SU-DHL-6 (cell line): ENCODE measurements around the gene BAG3.

Source experiments
- CTCF ChIP-seq: fragments of 200-600 bp; sonication (generic); IDR thresholded peaks from one replicate; pipeline ENCODE4 v1.5.1; 2017; ENCODE audit warnings: antibody characterized with exemption, mild to moderate bottlenecking, low read length, moderate library complexity; ENCODE audit not compliant: insufficient read depth, poor library complexity, severe bottlenecking
- EZH2phosphoT487 ChIP-seq: fragments of 200-600 bp; sonication (generic), shearing (Covaris generic); conservative IDR thresholded peaks from 2 replicates; pipeline ENCODE4 v1.6.1; 2018; ENCODE audit warnings: mild to moderate bottlenecking, antibody characterized with exemption, low read length, moderate library complexity, mixed read lengths

- TF ChIP-seq CTCF (no peak), EZH2phosphoT487 (no peak)
These were observed 1.2 kb downstream of the BAG3 start for GRCh38 chr10:119652361-119652730.
